Activated T-helper 1 cell treated with anti-CD3 and anti-CD28 coated beads, Interleukin-2, amount 50 U/mL, for 16 hours (primary cell): Measurements from ENCODE around the gene MED14.

Experiments used
- DNase-seq, 2 donors: peaks; one replicate each; pipeline ENCODE4 v3.0.0-alpha.2; 2020; ENCODE audit warnings: low read depth in 1 of 2, low spot score in 1 of 2

Gene MED14

DNA sequence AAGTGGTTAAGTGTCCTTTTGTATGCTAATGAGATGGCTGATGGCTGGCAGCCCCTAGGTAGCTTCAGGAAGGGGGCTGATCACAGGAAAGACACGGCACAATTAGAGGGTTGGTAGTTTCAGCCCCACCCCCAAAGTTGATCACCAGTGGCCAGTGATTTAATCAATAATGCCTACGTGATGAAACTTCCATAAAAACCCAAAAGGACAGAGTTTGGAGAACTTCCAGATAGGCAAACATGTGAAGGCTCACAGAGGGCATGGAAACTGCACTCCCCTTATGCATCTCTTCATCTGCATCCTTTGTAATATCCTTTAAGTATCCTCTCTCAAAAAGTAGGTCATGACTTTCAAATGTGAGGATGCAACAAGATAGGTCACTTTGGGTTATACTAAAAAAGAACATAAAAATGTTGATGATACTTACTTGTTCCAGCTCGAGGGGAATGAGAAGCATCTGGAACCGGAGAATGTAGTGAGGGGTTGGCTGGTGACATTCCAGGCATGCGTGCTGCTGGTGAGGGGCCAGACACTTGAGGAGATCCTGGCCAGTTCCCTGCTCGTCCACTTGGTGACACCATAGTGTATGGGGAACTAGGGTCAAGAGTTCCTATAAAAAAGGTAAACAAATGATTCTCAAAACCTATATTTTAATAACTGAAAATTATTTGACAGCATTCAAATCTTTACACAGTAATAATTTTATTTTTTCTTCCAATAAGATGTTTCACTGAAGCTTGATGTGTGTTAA lies 71.3 kb downstream of the MED14 start:
- DNase-seq, result no peak

DNA sequence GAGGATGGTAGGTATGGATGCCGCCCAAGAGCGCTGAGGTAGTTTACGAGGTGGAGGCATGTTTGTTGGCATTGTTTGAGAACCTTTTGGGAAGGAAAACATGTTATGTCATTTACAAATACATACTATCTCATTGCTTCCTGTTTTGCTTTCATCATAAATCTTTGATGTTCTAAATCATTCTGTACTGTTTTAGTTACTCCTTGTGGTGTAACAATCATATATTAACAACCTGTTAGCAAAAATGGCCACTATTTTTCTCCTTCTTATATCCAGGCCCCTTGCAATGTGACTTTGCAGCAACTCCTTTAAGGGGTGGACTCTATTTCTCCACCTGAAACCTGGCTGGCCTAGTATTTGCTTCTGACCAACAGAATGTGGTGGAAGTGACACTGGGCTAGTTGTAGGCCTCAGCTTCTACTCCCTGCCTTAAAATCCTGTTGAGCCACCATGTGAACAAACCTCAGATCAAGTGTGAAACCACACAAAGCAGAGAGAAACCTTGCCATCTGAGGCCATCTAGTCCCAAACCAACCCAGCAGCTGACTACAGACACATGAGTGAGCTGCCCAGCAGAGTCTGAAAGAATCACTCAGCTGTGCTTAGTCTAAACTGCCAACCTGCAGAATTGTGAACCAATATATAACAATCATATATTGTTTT lies 72.1 kb downstream of the MED14 start:
- DNase-seq, result no peak

GRCh38 chrX:40661489-40661888 lies 73.9 kb downstream of the MED14 start:
- DNase-seq, result no peak

DNA sequence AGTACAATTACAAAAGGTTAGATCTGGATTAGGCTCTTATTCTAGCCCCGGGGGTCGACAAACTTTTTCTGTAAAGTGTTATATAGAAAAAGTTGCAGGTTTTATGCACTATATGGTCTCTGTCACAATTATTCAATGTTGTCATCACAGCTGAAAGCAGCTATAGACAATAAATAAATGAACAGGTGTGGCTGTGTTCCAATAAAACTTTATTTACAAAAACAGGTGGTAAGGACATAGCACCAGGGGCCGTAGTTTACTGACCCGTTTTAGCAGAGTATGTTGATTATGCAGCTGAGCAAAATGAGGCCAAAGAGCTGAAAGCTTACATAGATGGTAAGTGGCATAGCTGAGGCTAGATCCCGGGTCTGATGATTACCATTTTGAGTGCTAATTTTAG lies 75.0 kb downstream of the MED14 start:
- no peak for DNase-seq

- DNase-seq, result no peak
Observed at GRCh38 chrX:40653535-40653934, 81.8 kb downstream of the MED14 start.

- no peak for DNase-seq
Observed at GRCh38 chrX:40652664-40653063, 82.7 kb downstream of the MED14 start.

DNA sequence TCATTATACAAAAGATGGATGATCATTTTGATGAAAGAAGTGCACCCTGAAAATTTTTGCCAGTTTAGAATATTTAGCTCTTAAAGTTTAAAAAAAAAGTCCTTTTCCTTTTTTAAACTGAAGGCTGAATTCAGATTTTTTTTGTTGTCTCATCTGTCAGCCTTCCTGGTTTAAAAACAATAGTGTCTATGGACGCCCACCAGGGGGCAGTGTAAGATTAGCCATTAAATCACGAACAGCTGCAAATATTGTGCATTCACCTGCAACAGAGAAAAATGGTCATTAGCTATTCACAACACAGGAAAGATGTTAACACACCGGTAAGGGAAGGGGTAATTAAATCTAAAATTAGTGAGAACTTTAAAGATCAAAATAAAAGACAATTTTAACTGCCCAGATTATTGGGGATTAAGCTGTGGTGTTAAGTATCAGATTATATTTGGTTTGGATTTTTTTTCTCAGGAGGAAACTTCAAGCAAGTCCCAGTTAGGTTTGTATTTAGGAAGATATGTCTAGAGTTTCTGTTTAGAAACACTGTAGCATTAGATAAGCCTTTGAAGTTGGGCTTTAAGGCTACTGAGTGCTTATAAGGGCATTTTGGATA lies 83.6 kb downstream of the MED14 start:
- peak; percentile 43 to 66 for DNase-seq

GRCh38 chrX:40647307-40648197 lies 87.8 kb downstream of the MED14 start, which contains the start of gene CXorf38:
Gene CXorf38 (minus strand): TSS chrX:40647561. CDS start chrX:40647520, 41 bp downstream.
- DNase-seq, result peak; percentile 82 to 95

GRCh38 chrX:40646489-40647306 lies 88.6 kb downstream of the MED14 start:
- DNase-seq, result peak in 1 of 2 donors; percentile 24

- DNase-seq, result peak in 1 of 2 donors; percentile 21
Observed at GRCh38 chrX:40644821-40645358, 90.5 kb downstream of the MED14 start.

DNA sequence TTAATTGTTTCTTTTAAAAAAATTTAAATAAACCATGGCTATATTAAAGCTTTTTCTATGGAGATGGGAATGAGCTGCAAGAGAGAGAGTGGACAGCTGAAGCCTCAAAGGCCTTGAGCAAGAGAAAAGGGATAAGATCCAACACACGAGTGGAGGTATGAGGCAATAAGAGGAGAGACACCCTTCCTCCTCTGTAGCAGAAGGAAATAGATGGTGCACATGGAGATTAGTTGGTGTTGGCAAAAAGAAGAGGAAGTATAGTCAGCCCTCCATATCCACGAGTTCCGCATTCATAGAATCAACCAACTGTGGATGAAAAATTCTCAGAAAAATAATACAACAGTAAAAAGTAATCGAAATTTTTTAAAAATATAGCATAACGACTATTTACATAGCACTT lies 91.2 kb downstream of the MED14 start:
- no peak for DNase-seq

DNA sequence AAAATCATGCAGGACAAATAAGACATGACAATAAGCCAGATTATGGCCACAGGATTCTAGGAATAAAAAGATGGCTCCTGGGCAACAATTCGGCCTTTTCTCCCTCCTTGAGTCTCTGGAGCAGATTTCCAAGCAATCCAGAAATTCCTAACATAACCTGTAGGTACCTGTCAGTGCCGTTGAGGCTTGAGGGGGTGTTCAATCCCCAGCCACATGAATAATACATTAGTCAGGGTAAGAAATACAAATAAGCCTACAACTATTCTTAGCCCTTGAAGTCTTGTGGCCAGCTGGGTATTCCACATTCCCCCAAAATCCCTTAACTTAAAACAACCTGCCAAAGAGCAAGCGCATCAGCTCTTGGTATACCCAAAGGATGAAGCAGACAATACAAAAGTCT lies 97.7 kb downstream of the MED14 start:
- DNase-seq, result no peak

- DNase-seq, result no peak
Observed at GRCh38 chrX:40632199-40632598, 103.1 kb downstream of the MED14 start.

- DNase-seq, result no peak
Observed at GRCh38 chrX:40628506-40628905, 106.8 kb downstream of the MED14 start.

DNA sequence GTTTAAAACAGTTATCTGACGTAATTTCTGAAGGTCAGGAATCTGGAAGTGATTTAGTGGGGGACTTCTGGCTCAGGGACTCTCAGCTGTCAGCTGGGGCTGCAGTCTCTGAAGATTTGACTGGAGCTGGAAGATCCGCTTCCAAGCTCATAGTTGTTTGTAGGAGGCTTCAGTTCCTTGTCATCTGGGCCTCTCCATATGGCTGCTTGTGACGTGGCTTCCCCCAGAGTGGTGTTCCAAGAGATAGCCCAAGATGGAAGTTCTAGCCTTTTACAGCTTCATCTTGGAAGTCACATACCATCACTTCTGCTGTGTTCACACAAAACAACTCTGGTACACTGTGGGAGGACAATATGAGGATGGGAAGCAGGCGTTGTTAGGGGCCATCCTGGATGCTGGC lies 110.0 kb downstream of the MED14 start:
- DNase-seq, result no peak

DNA sequence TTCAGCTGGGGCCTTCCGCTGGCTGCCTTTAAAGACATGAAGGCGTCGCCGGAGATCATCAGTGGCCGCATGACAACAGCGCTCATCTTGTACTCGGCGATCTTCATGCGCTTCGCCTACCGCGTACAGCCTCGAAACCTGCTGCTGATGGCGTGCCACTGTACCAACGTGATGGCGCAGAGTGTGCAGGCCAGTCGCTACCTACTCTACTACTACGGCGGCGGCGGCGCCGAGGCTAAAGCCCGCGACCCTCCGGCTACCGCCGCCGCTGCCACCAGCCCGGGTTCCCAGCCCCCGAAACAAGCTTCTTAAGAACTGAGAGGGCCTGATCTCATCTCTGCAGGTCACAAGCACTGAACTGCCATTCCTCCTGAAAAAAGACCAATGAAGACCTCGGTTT lies 111.7 kb downstream of the MED14 start:
- DNase-seq, result no peak

DNA sequence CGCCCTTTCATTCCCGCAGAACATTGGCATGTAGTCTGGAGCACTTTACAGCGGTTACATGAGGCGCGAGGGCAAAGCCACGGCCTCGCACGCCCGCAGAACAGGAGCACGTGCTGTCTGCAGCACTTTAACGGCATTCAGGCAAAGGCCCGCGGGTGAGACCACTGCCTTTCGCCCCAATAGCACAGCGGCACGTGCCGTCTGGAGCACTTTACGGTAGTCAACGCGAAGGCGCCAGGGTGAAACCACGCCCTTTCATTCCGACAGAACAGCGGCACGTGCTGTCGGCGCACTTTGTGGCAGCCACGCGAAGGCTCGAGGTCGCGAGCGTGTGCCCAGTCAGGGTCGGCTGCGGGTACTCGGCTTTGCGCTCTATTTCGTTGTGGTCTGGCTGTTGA lies 112.2 kb downstream of the MED14 start, which contains the start of gene MPC1L:
TSS of gene MPC1L (plus strand) at position 290 of the 398 bp plus-strand sequence. CDS start 138 bp downstream, outside the sequence.
- DNase-seq, result no peak

DNA sequence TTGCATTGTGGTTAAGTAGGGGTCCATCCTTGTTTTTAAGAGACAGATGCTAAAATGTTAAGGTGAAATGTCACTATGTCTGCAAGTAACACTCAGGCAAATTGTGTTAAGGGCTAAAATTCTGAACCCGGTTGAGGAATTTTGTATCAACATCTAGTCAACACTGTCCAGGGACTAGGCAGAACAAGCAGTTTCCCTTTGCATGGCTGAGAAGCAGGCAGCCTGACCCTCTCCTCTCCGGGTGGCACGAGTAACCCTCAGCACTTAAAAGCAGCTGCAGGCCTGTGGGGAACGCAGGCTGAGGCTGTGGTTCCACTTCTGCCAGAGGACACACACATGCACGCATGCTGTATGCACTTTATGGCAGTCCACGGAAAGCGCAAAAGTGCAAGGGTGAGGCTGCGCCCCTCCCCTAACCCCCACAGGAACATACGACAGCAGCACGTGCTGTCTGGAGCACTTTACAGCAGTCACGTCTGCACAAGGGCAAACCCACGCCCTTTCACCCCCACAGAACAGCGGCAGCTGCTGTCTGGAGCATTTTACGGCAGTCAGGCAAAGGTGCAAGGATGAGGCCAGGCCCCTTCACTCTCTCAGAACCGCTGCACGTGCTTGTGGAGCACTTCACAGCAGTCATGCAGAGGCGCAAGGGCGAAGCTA lies 112.7 kb downstream of the MED14 start:
- DNase-seq, result no peak

- no peak for DNase-seq
Observed at GRCh38 chrX:40617566-40617965, 117.8 kb downstream of the MED14 start.
